Natural killer cell (primary cell): ENCODE results near the gene MMP28. TPM values are rescaled to one million over a fixed set of nuclear protein-coding genes. Genes with fewer than 3 reads are reported as not detected.

Experiments
- ATAC-seq, 3 donors: fragments of 150-1000 bp in 2 of 3; fragments of 200-7000 bp in 1 of 3; cut with Tn5 transposase; 1 replicate in 1 of 3; 2 replicates in 2 of 3; pipeline ENCODE4 v1.10.0; 2021; ENCODE audit warnings: mild to moderate bottlenecking in 2 of 3, moderate library complexity in 2 of 3
- DNase-seq, 2 donors: peaks; one replicate each; pipeline versions ENCODE4 v3.0.0 to v3.0.0-alpha.2; 2013 to 2021; ENCODE audit warnings: mixed read lengths in 1 of 2
- H3K27ac ChIP-seq: one replicate; pipeline ENCODE4 v1.5.1; 2013; ENCODE audit warnings: mild to moderate bottlenecking, low read length
- H3K27me3 ChIP-seq: one replicate; pipeline ENCODE4 v1.6.1; 2013; ENCODE audit warnings: low read length; ENCODE audit not compliant: control insufficient read depth, insufficient read depth
- H3K36me3 ChIP-seq: one replicate; pipeline ENCODE4 v1.6.1; 2013; ENCODE audit warnings: low read length; ENCODE audit not compliant: control insufficient read depth, insufficient read depth
- H3K4me1 ChIP-seq: one replicate; pipeline ENCODE4 v1.6.1; 2013; ENCODE audit warnings: low read length; ENCODE audit not compliant: control insufficient read depth, insufficient read depth
- H3K4me3 ChIP-seq: one replicate; pipeline ENCODE4 v1.5.1; 2013; ENCODE audit warnings: low read length
- H3K9me3 ChIP-seq: one replicate; pipeline ENCODE4 v1.6.1; 2013; ENCODE audit warnings: low read length; ENCODE audit not compliant: control insufficient read depth, insufficient read depth
- H3K27ac Mint-ChIP-seq, 2 donors: one replicate each; pipeline ENCODE4 v1.8.0; 2022; ENCODE audit warnings: mild to moderate bottlenecking in 2 of 2, mixed read lengths in 2 of 2, moderate library complexity in 1 of 2
- H3K27me3 Mint-ChIP-seq, 2 donors: one replicate each; pipeline ENCODE4 v1.8.0; 2022; ENCODE audit warnings: low read depth in 2 of 2, mixed read lengths in 2 of 2
- H3K36me3 Mint-ChIP-seq: one replicate; pipeline ENCODE4 v1.8.0; 2022; ENCODE audit warnings: mixed read lengths
- H3K4me1 Mint-ChIP-seq, 2 donors: one replicate each; pipeline ENCODE4 v1.8.0; 2022; ENCODE audit warnings: mixed read lengths in 2 of 2
- H3K4me3 Mint-ChIP-seq: one replicate; pipeline ENCODE4 v1.8.0; 2022; ENCODE audit warnings: mild to moderate bottlenecking, moderate library complexity, mixed read lengths
- H3K9me3 Mint-ChIP-seq, 2 donors: one replicate each; pipeline ENCODE4 v1.8.0; 2022; ENCODE audit warnings: mixed read lengths in 2 of 2
- CTCF ChIP-seq: fragments of 200-600 bp; IDR thresholded peaks from one replicate; pipeline ENCODE4 v1.8.0; 2022; ENCODE audit warnings: antibody characterized with exemption
- WGBS: methylation state at CpG from one replicate; pipeline ENCODE4 v1.1.7; 2013; ENCODE audit warnings: missing lambda C conversion rate; ENCODE audit not compliant: insufficient coverage; 5-methylcytosine and 5-hydroxymethylcytosine counted together
- intact Hi-C: fragments of 100-400 bp; cut with micrococcal nuclease; formaldehyde crosslinking; loops from one replicate; pipeline ENCODE4 v1.14.2; 2022
- total RNA-seq, 4 donors: library from RNA; stranded (reverse); fragments of 120-200 nt in 1 of 4; gene quantifications; one replicate each; pipeline versions ENCODE4 v1.2.3 to v1.2.4, GENCODE V29; 2013 to 2022

The MMP28 gene
- total RNA-seq, 3 donors from 2014 or later (not counting 1 experiment from before 2014, with no cell fraction given) = 1.1 TPM; not detected in 2

- Histone ChIP-seq H3K4me1 (peaks cover 15% of the 10 kb centered on the region), H3K27me3 (no peaks in the 10 kb centered on the region), H3K4me3 (no peak overlapping the region), H3K9me3 (no peaks in the 10 kb centered on the region), H3K27ac (no peak overlapping the region), H3K36me3 (no peaks in the 10 kb centered on the region)
- no peak overlapping the region for H3K27ac Mint-ChIP-seq
- no peak for TF ChIP-seq CTCF
- DNase-seq (no peak), ATAC-seq (no peak)
- no peaks in the 10 kb centered on the region for H3K36me3 Mint-ChIP-seq
- H3K9me3 Mint-ChIP-seq = no peaks in the 10 kb centered on the region
- 95% methylated on average over 23 of the region's 24 CpGs for WGBS
- H3K4me1 Mint-ChIP-seq = peaks cover 6 to 9% of the 10 kb centered on the region in 2 donors
- intact Hi-C loops = no loop called here
- peaks cover 5 to 7% of the 10 kb centered on the region in 2 donors for H3K27me3 Mint-ChIP-seq
- no peak overlapping the region for H3K4me3 Mint-ChIP-seq
These were observed 29.0 kb downstream of the MMP28 start for GRCh38 chr17:35766489-35766877.

- H3K4me1 Mint-ChIP-seq = peaks cover 6 to 9% of the 10 kb centered on the region in 2 donors
- no peaks in the 10 kb centered on the region for H3K9me3 ChIP-seq
- H3K27ac ChIP-seq = no peak overlapping the region
- TF ChIP-seq CTCF = no peak
- no peaks in the 10 kb centered on the region for H3K36me3 ChIP-seq
- 84% methylated on average over 8 of the region's 8 CpGs for WGBS
- peak overlapping the region; percentile 6 for H3K4me3 Mint-ChIP-seq
- peaks cover 5 to 7% of the 10 kb centered on the region in 2 donors for H3K27me3 Mint-ChIP-seq
- H3K9me3 Mint-ChIP-seq = no peaks in the 10 kb centered on the region
- no peak for DNase-seq
- H3K4me3 ChIP-seq = no peak overlapping the region
- intact Hi-C loops = no loop called here
- H3K36me3 Mint-ChIP-seq = no peaks in the 10 kb centered on the region
- no peak for ATAC-seq
- H3K4me1 ChIP-seq = peaks cover 15% of the 10 kb centered on the region
- no peak overlapping the region for H3K27ac Mint-ChIP-seq
- H3K27me3 ChIP-seq = no peaks in the 10 kb centered on the region
These were observed 29.5 kb downstream of the MMP28 start for GRCh38 chr17:35765756-35766488.

DNA sequence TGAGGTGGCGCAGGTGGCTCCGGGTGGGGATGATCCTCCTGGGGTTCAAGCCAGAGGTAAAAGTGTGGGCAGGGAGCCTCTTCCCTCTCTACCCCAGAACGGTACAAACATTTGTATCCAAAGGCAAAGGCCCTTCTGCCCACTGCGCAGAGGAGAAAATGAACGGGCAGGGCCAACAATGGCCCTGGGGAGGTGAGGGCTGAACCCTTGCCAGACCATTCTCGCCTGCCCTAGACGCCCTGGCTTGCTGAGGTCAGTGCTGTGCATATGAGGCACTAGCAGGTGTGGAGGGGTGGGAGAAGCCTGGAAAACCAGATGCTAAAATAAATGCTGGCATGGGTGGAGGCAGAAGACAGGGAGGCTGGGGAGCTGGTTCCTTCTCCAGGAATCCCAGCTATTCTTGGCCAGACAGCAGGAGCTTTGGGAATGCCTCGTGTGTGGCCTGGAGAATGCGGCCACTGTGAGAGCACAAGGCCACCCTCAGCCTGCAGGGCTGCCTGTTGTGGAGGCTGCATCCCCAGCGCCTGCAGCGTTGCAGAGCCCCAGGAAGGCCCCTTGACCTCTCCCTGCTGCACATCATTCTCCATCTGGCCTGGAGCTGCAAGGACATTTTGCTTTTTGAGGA, 30.2 kb downstream of the MMP28 start:
- peaks cover 5 to 7% of the 10 kb centered on the region in 2 donors for H3K27me3 Mint-ChIP-seq
- intact Hi-C loops = no loop called here
- peak overlapping the region; percentile 95 for H3K4me3 Mint-ChIP-seq
- no peaks in the 10 kb centered on the region for H3K36me3 Mint-ChIP-seq
- H3K4me1 Mint-ChIP-seq = peaks cover 6 to 9% of the 10 kb centered on the region in 2 donors
- Histone ChIP-seq H3K4me1 (peaks cover 15% of the 10 kb centered on the region), H3K4me3 (peak overlapping the region; percentile 83), H3K27ac (no peak overlapping the region), H3K36me3 (no peaks in the 10 kb centered on the region), H3K9me3 (no peaks in the 10 kb centered on the region), H3K27me3 (no peaks in the 10 kb centered on the region)
- TF ChIP-seq CTCF = no peak
- no peak for DNase-seq
- no peaks in the 10 kb centered on the region for H3K9me3 Mint-ChIP-seq
- no peak for ATAC-seq
- WGBS = 82% methylated on average over 11 of the region's 11 CpGs
- H3K27ac Mint-ChIP-seq = peak overlapping the region; percentile 66 to 88
